Endodermal cell (in vitro differentiated cells): ENCODE results near the gene CORO1C. TPM values are rescaled to one million over a fixed set of nuclear protein-coding genes. Genes with fewer than 3 reads are reported as not detected.

ENCODE experiments used
- DNase-seq: peaks from one replicate; pipeline ENCODE4 v3.0.0-alpha.2; 2017
- H3K27ac ChIP-seq: 2 replicates; pipeline ENCODE4 v1.5.1; 2013; ENCODE audit warnings: mild to moderate bottlenecking, low read depth, low read length, moderate library complexity
- H3K27me3 ChIP-seq: 2 replicates; pipeline ENCODE4 v1.6.1; 2013; ENCODE audit warnings: mild to moderate bottlenecking, low read length, moderate library complexity; ENCODE audit not compliant: insufficient read depth, control insufficient read depth, poor library complexity, severe bottlenecking
- H3K36me3 ChIP-seq: 2 replicates; pipeline ENCODE4 v1.7.0; 2013; ENCODE audit warnings: mild to moderate bottlenecking, low read length, moderate library complexity; ENCODE audit not compliant: control insufficient read depth, insufficient read depth
- H3K4me1 ChIP-seq: one replicate; pipeline ENCODE4 v1.7.0; 2013; ENCODE audit warnings: low read length; ENCODE audit not compliant: control insufficient read depth, insufficient read depth
- H3K4me3 ChIP-seq: 2 replicates; pipeline ENCODE4 v1.5.1; 2013; ENCODE audit warnings: mild to moderate bottlenecking, low read length, moderate library complexity
- H3K9ac ChIP-seq: 2 replicates; pipeline ENCODE4 v1.6.1; 2013; ENCODE audit warnings: mild to moderate bottlenecking, low read length, moderate library complexity; ENCODE audit not compliant: poor library complexity, severe bottlenecking; ENCODE audit errors: extremely low read depth
- H3K9me3 ChIP-seq: 2 replicates; pipeline ENCODE4 v1.6.1; 2013; ENCODE audit warnings: mild to moderate bottlenecking, low read length, moderate library complexity; ENCODE audit not compliant: control insufficient read depth
- H3K27ac Mint-ChIP-seq: 2 replicates; pipeline ENCODE4 v1.8.0; 2020; ENCODE audit warnings: mixed read lengths
- H3K27me3 Mint-ChIP-seq: 2 replicates; pipeline ENCODE4 v1.8.0; 2021; ENCODE audit warnings: mild to moderate bottlenecking, mixed read lengths; ENCODE audit not compliant: insufficient read depth
- H3K36me3 Mint-ChIP-seq: 2 replicates; pipeline ENCODE4 v1.8.0; 2020; ENCODE audit warnings: low read depth, mixed read lengths
- H3K4me1 Mint-ChIP-seq: 2 replicates; pipeline ENCODE4 v1.8.0; 2020; ENCODE audit warnings: mixed read lengths
- H3K4me3 Mint-ChIP-seq: 2 replicates; pipeline ENCODE4 v1.8.0; 2020; ENCODE audit warnings: mild to moderate bottlenecking, moderate library complexity, mixed read lengths
- H3K9me3 Mint-ChIP-seq: 2 replicates; pipeline ENCODE4 v1.8.0; 2020; ENCODE audit warnings: mild to moderate bottlenecking, mixed read lengths
- WGBS, 2 experiments: methylation state at CpG; one replicate each; pipeline versions ENCODE4 v1.1.5 to v1.1.7; 2013; ENCODE audit warnings: missing lambda C conversion rate in 2 of 2, mixed read lengths in 1 of 2; ENCODE audit not compliant: insufficient coverage in 1 of 2, insufficient read length in 1 of 2; 5-methylcytosine and 5-hydroxymethylcytosine counted together
- total RNA-seq, 2 donors: library from RNA; stranded (reverse); fragmentation: NEBNext Ultra II Directional in 1 of 2; extraction: Animal tissue kit (Norgen Biotek cat#: 25700) in 1 of 2; gene quantifications; 2 replicates in 1 of 2; 3 replicates in 1 of 2; pipeline ENCODE4 v1.2.1, GENCODE V29; 2021
- TF ChIP-seq, protein P1 (sequence below): fragments of 200-600 bp; sonication (generic); conservative IDR thresholded peaks from 2 replicates; pipeline ENCODE4 v1.5.0; 2021; ENCODE audit warnings: antibody characterized with exemption, mild to moderate bottlenecking

Gene CORO1C
- total RNA-seq, 2 donors from 2014 or later, result 122 to 125 TPM

DNA sequence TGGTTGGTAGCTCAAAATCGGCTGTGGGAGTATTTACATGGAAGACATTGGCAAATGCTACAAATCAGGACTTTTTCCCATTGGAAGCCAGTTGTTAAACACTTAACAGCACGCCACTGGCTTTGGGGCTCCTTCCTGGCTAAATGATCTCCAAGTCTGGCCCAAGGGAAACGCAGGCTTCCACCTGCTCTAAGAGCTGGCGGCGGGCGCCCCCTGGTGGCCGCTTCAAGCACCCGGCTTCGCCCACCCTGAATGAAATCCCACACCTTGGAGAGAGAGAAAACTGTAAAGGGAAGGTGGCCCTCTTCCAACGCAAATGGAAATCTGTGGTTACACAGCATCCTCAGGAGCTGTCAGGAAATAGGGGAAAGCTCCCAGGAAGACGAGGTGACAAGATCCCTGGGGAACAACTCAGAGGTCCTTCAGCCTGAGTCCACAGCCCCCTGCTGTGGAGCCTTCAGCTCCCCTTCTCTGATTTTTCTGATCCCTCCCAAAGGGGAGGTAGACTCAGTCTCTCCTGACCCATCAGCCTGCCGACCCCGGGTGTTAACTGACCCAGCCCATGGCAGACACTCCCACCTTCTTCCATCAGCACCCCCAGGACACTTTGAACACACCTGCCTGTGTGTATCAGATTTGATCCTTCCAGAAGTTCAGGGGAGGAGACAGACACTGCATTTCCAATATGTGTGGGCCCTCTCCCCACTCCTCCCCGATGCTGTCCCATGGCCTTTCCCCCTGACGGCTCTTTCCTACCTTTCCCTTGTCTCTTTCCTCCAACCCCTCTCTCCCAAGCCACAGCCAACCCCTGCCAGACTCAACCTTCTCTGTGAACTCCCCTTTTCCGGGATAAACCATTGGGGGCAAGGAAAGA lies 113.0 kb downstream of the CORO1C start:
- H3K27ac Mint-ChIP-seq, result peak overlapping the region; percentile 68
- Histone ChIP-seq H3K27me3 (no peaks in the 10 kb centered on the region), H3K9me3 (no peaks in the 10 kb centered on the region), H3K4me3 (no peak overlapping the region), H3K9ac (no peak overlapping the region), H3K4me1 (no peaks in the 10 kb centered on the region), H3K27ac (no peak overlapping the region), H3K36me3 (no peaks in the 10 kb centered on the region)
- no peaks in the 10 kb centered on the region for H3K36me3 Mint-ChIP-seq
- peak; percentile 98 for DNase-seq
- 22 to 37% methylated on average over 7 to 16 of the region's 16 CpGs for WGBS, 2 experiments
- H3K4me3 Mint-ChIP-seq, result no peak overlapping the region
- H3K27me3 Mint-ChIP-seq, result peaks cover 2% of the 10 kb centered on the region
- H3K4me1 Mint-ChIP-seq, result no peaks in the 10 kb centered on the region
- TF ChIP-seq, protein P1, sequence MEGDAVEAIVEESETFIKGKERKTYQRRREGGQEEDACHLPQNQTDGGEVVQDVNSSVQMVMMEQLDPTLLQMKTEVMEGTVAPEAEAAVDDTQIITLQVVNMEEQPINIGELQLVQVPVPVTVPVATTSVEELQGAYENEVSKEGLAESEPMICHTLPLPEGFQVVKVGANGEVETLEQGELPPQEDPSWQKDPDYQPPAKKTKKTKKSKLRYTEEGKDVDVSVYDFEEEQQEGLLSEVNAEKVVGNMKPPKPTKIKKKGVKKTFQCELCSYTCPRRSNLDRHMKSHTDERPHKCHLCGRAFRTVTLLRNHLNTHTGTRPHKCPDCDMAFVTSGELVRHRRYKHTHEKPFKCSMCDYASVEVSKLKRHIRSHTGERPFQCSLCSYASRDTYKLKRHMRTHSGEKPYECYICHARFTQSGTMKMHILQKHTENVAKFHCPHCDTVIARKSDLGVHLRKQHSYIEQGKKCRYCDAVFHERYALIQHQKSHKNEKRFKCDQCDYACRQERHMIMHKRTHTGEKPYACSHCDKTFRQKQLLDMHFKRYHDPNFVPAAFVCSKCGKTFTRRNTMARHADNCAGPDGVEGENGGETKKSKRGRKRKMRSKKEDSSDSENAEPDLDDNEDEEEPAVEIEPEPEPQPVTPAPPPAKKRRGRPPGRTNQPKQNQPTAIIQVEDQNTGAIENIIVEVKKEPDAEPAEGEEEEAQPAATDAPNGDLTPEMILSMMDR, result peak; percentile 99
- H3K9me3 Mint-ChIP-seq, result peaks cover 9% of the 10 kb centered on the region

DNA sequence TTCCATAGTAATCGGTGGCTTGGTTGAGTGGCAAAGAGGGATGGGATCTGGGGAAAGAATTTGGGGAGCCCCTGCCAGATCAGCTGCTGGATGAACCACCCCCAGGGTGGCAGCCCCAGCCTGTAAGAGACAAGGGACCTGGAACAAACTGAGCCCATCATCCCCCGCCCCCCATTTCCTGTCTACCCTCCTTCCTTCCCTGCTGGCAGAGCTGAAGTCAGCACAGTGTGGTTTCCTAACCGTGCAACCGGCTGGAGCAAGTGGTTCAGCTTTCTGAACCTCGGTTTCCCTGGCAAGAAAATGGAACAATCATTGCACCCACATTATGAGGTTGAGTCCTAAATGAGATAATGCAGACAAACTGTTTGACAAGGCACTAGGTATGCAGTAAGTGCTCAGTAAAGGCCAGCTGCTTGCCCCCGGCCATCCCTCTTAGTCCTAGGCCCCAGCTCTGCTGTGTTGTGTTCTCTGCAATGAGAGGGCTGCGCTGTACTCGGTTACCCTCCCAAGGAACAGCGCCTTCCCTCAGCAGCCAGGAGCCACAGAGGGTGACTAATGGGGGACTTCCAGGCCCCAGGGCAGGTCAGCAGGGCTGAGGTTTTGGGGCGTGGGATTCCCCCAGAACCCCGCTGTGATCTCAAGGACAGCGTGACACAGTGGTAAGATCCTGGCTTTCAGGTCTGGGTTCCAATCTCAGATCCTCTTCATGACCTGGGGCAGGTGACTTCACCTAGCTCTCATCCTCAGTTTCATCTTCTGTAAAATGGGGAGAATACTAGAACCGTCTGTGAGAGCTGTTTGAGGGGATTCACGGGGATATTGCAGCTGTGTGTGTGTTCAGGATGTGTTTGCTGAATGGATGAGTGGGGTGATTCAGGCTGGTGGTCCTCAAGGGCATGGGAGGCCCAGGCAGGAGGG lies 114.1 kb downstream of the CORO1C start:
- Histone ChIP-seq H3K36me3 (no peaks in the 10 kb centered on the region), H3K27ac (no peak overlapping the region), H3K9me3 (no peaks in the 10 kb centered on the region), H3K27me3 (no peaks in the 10 kb centered on the region), H3K4me1 (no peaks in the 10 kb centered on the region), H3K9ac (no peak overlapping the region), H3K4me3 (no peak overlapping the region)
- peaks cover 9% of the 10 kb centered on the region for H3K9me3 Mint-ChIP-seq
- no peaks in the 10 kb centered on the region for H3K4me1 Mint-ChIP-seq
- H3K27ac Mint-ChIP-seq, result no peak overlapping the region
- 83 to 89% methylated on average over 11 to 14 of the region's 14 CpGs for WGBS, 2 experiments
- DNase-seq, result no peak
- H3K4me3 Mint-ChIP-seq, result no peak overlapping the region
- TF ChIP-seq, protein P1, result no peak
- H3K36me3 Mint-ChIP-seq, result no peaks in the 10 kb centered on the region
- peaks cover 2% of the 10 kb centered on the region for H3K27me3 Mint-ChIP-seq

DNA sequence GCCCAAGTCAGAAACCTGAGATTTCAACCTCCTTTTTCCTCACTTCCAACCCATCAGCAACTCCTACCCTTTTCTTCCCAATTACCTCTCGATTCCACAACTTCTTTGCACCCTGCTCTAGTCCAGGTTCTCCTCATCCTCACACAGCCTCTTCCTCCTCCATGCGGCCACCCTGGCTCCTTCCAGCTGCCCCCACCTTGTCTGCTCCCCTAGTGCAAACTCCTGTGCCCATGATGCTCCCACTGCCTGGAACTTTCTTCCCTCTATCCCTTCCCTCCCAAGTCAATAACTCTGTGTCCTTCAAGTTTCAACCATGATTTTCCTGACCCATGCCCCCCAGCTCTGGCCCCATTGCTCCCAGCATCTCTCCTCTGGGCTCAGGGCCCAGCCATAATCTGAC lies 115.0 kb downstream of the CORO1C start:
- no peak overlapping the region for H3K4me3 ChIP-seq
- H3K36me3 Mint-ChIP-seq, result no peaks in the 10 kb centered on the region
- H3K9me3 ChIP-seq, result no peaks in the 10 kb centered on the region
- H3K36me3 ChIP-seq, result no peaks in the 10 kb centered on the region
- H3K27ac Mint-ChIP-seq, result no peak overlapping the region
- peaks cover 2% of the 10 kb centered on the region for H3K27me3 Mint-ChIP-seq
- H3K9ac ChIP-seq, result no peak overlapping the region
- H3K27ac ChIP-seq, result no peak overlapping the region
- DNase-seq, result no peak
- H3K4me3 Mint-ChIP-seq, result no peak overlapping the region
- 87 to 94% methylated on average over 2 of the region's 2 CpGs for WGBS, 2 experiments
- TF ChIP-seq, protein P1, result no peak
- H3K9me3 Mint-ChIP-seq, result peaks cover 9% of the 10 kb centered on the region
- H3K4me1 Mint-ChIP-seq, result no peaks in the 10 kb centered on the region
- H3K4me1 ChIP-seq, result no peaks in the 10 kb centered on the region
- H3K27me3 ChIP-seq, result no peaks in the 10 kb centered on the region
